GM12878 (cell line): ENCODE measurements around the gene SRC. TPM values are rescaled to one million over a fixed set of nuclear protein-coding genes. Genes with fewer than 3 reads are reported as not detected.

Source experiments
- ATAC-seq: fragments of 200-7000 bp; cut with Tn5 transposase; 3 replicates; pipeline ENCODE4 v1.9.1; 2020; ENCODE audit warnings: mild to moderate bottlenecking, moderate library complexity
- BruUV-seq: library from RNA; stranded (reverse); fragments of 400-500 nt; replicated peaks from 2 replicates; lab custom pipeline; 2021; lab: Mats Ljungman, UMichigan
- CTCF ChIA-PET: fragments of 300-600 bp; sonication (Branson Sonifier 250); formaldehyde crosslinking; extraction: SDS; loops from one replicate; lab custom pipeline; 2021; ENCODE audit warnings: inconsistent platforms; lab: Yijun Ruan, JAX
- POLR2A ChIA-PET: fragments of 350-600 bp; formaldehyde crosslinking; extraction: SDS; loops from one replicate; lab custom pipeline; 2021; ENCODE audit warnings: inconsistent platforms; lab: Charles Lee
- RAD21 ChIA-PET: fragments of 300-600 bp; sonication (Branson Sonifier 250); formaldehyde crosslinking; loops from one replicate; lab custom pipeline; 2023; ENCODE audit warnings: antibody characterized with exemption; ENCODE audit not compliant: unreplicated experiment; lab: Charles Lee
- SMC1A ChIA-PET: fragments of 300-600 bp; sonication (Branson Sonifier 250); formaldehyde crosslinking; loops from one replicate; lab custom pipeline; 2023; ENCODE audit not compliant: unreplicated experiment, uncharacterized antibody; lab: Charles Lee
- DNase-seq: peaks from one replicate; pipeline ENCODE4 v3.0.0-alpha.2; 2011; ENCODE audit warnings: low read depth, low spot score
- FAIRE-seq: peaks from 3 replicates; lab custom pipeline; 2011; peaks lifted over from hg19 to GRCh38; lab: Jason Lieb, UNC
- H2AFZ ChIP-seq: 2 replicates; pipeline ENCODE4 v1.6.0; 2011; ENCODE audit warnings: low read depth, low read length, control low read depth; ENCODE audit not compliant: control insufficient read depth
- H3K27ac ChIP-seq: 2 replicates; pipeline ENCODE4 v1.5.1; 2011; ENCODE audit warnings: control low read depth; ENCODE audit not compliant: control insufficient read depth, insufficient read depth
- H3K27me3 ChIP-seq, 2 experiments: replicated peaks in 1 of 2; 2 replicates each; pipeline versions ENCODE4 v1.6.0 to v1.6.1; 2011; ENCODE audit warnings: low read length in 1 of 2; ENCODE audit not compliant: control insufficient read depth in 2 of 2, insufficient read depth in 2 of 2
- H3K36me3 ChIP-seq, 2 experiments: 2 replicates each; pipeline ENCODE4 v1.5.1; 2011; ENCODE audit warnings: low read length in 1 of 2; ENCODE audit not compliant: control insufficient read depth in 2 of 2, insufficient read depth in 2 of 2
- H3K4me1 ChIP-seq: 2 replicates; pipeline ENCODE4 v1.6.1; 2011; ENCODE audit warnings: mild to moderate bottlenecking, low read length, moderate library complexity, mixed read lengths; ENCODE audit not compliant: control insufficient read depth, insufficient read depth
- H3K4me2 ChIP-seq: 2 replicates; pipeline ENCODE4 v1.6.0; 2011; ENCODE audit warnings: control low read depth; ENCODE audit not compliant: control insufficient read depth, insufficient read depth
- H3K4me3 ChIP-seq: fragments of 200-600 bp; sonication (generic); 2 replicates; pipeline ENCODE4 v1.5.1; 2016
- H3K79me2 ChIP-seq: 2 replicates; pipeline ENCODE4 v1.6.0; 2011; ENCODE audit warnings: low read length; ENCODE audit not compliant: control insufficient read depth, insufficient read depth
- H3K9ac ChIP-seq: 2 replicates; pipeline ENCODE4 v1.8.0; 2011; ENCODE audit warnings: low read length, control low read depth, mixed read lengths; ENCODE audit not compliant: control insufficient read depth, insufficient read depth
- H3K9me3 ChIP-seq: replicated peaks from 3 replicates; pipeline ENCODE4 v1.5.1; 2011; ENCODE audit warnings: mild to moderate bottlenecking, low read length; ENCODE audit not compliant: control insufficient read depth, insufficient read depth
- H4K20me1 ChIP-seq: 2 replicates; pipeline ENCODE4 v1.6.0; 2011; ENCODE audit not compliant: control insufficient read depth, insufficient read depth
- BCL11A ChIP-seq: IDR thresholded peaks from 2 replicates; pipeline ENCODE4 v1.6.1; 2011; ENCODE audit warnings: low read depth, low read length
- CEBPB ChIP-seq, 2 experiments: fragments of 150-350 bp in 1 of 2; IDR thresholded peaks; 2 replicates each; pipeline ENCODE4 v1.6.1; 2012 to 2014; ENCODE audit warnings: low read depth in 2 of 2, low read length in 2 of 2, borderline replicate concordance in 1 of 2, inconsistent platforms in 1 of 2
- EGR1 ChIP-seq, 2 experiments: IDR thresholded peaks; 1 replicate in 1 of 2; 2 replicates in 1 of 2; pipeline ENCODE4 v1.6.1; 2011 to 2012; ENCODE audit warnings: low read depth in 2 of 2, low read length in 2 of 2, borderline replicate concordance in 1 of 2, mild to moderate bottlenecking in 1 of 2, moderate library complexity in 1 of 2
- HDAC6 ChIP-seq: fragments of 200-600 bp; sonication (generic); IDR thresholded peaks from one replicate; pipeline ENCODE4 v1.8.0; 2017; ENCODE audit warnings: antibody characterized with exemption; ENCODE audit not compliant: unreplicated experiment
- IRF4 ChIP-seq: IDR thresholded peaks from 2 replicates; pipeline ENCODE4 v1.6.1; 2011; ENCODE audit warnings: low read depth, low read length
- KDM1A ChIP-seq: fragments of 200-600 bp; sonication (generic); IDR thresholded peaks from 2 replicates; pipeline ENCODE4 v1.6.1; 2016; ENCODE audit warnings: borderline replicate concordance
- MYB ChIP-seq: fragments of 150-350 bp; IDR thresholded peaks from 2 replicates; pipeline ENCODE4 v1.6.1; 2014; ENCODE audit warnings: mild to moderate bottlenecking, low read depth, low read length, borderline replicate concordance
- NFXL1 ChIP-seq: fragments of 450-650 bp; IDR thresholded peaks from 2 replicates; pipeline ENCODE4 v1.6.1; 2017; ENCODE audit warnings: antibody characterized with exemption, mild to moderate bottlenecking, borderline replicate concordance
- POLR2AphosphoS2 ChIP-seq: IDR thresholded peaks from 2 replicates; pipeline ENCODE4 v1.6.1; 2011; ENCODE audit warnings: low read depth, mild to moderate bottlenecking, low read length, improper control_type of control experiment, moderate library complexity
- SIX5 ChIP-seq: IDR thresholded peaks from 2 replicates; pipeline ENCODE4 v1.6.1; 2011; ENCODE audit warnings: mild to moderate bottlenecking, low read depth, low read length, moderate library complexity; ENCODE audit not compliant: severe bottlenecking
- SP1 ChIP-seq: IDR thresholded peaks from one replicate; pipeline ENCODE4 v1.6.1; 2011; ENCODE audit warnings: low read depth, low read length
- TBL1XR1 ChIP-seq: IDR thresholded peaks from 2 replicates; pipeline ENCODE4 v1.6.1; 2012; ENCODE audit warnings: low read depth, low read length, improper control_type of control experiment
- ZNF274 ChIP-seq: IDR thresholded peaks from one replicate; pipeline ENCODE4 v1.8.0; 2011; ENCODE audit not compliant: insufficient read length, insufficient read depth
- WGBS: methylation state at CpG from one replicate; pipeline ENCODE4 v1.1.6; 2016; ENCODE audit warnings: low lambda C conversion rate; ENCODE audit not compliant: insufficient replicate concordance, insufficient coverage; ENCODE audit errors: missing lambda C conversion rate; 5-methylcytosine and 5-hydroxymethylcytosine counted together
- in situ Hi-C: fragments of 300-500 bp; cut with MboI; formaldehyde crosslinking; loops from 9 replicates; pipeline ENCODE4 v1.14.3; 2018; ENCODE audit warnings: mixed read lengths
- intact Hi-C: fragments of 100-400 bp; cut with micrococcal nuclease; formaldehyde crosslinking; loops from one replicate; pipeline ENCODE4 v1.14.2; 2022; ENCODE audit not compliant: unreplicated experiment
- polyA plus RNA-seq, 11 experiments: library from polyadenylated mRNA; depleted of rRNA in 4 of 11; unstranded in 6 of 11; stranded (reverse) in 5 of 11; fragments of >200 nt; fragmentation: Nextera tagmentation in 4 of 11; fragmentation: Illumina TruSeq in 1 of 11; extraction: Ambion mirVana in 4 of 11; extraction: Trizol in 1 of 11; gene quantifications; 1 replicate in 1 of 11; 2 replicates in 10 of 11; pipeline versions ENCODE4 v1.2.1 to v1.2.3, GENCODE V29; 2011 to 2016; ENCODE audit warnings: inconsistent platforms in 2 of 11, missing spikeins in 2 of 11, low read depth in 1 of 11
- total RNA-seq, 4 experiments: library from RNA; depleted of rRNA in 3 of 4; stranded (reverse); fragments of >200 nt in 3 of 4; fragmentation: Illumina TruSeq in 1 of 4; extraction: Trizol in 1 of 4; gene quantifications; 2 replicates each; pipeline versions ENCODE4 v1.2.1 to v1.2.3, GENCODE V29; 2013 to 2021
- TF ChIP-seq, protein P1 (sequence below): IDR thresholded peaks from 2 replicates; pipeline ENCODE4 v1.6.1; 2012; ENCODE audit warnings: mild to moderate bottlenecking, low read depth, low read length
- TF ChIP-seq, protein P2 (sequence below): fragments of 450-650 bp; IDR thresholded peaks from 2 replicates; pipeline ENCODE4 v1.6.1; 2018; ENCODE audit warnings: borderline replicate concordance, mild to moderate bottlenecking; ENCODE audit not compliant: partially characterized antibody
- TF ChIP-seq, protein P3 (sequence below): IDR thresholded peaks from 2 replicates; pipeline ENCODE4 v1.6.1; 2011; ENCODE audit warnings: low read depth, low read length, improper control_type of control experiment, borderline replicate concordance

SRC gene
- total and polyA plus RNA-seq, 10 of the 15 experiments (the other 5 are each of a cell fraction or from before 2014, with no cell fraction given): 0.60 to 71.3 (median 27.2) TPM

DNA sequence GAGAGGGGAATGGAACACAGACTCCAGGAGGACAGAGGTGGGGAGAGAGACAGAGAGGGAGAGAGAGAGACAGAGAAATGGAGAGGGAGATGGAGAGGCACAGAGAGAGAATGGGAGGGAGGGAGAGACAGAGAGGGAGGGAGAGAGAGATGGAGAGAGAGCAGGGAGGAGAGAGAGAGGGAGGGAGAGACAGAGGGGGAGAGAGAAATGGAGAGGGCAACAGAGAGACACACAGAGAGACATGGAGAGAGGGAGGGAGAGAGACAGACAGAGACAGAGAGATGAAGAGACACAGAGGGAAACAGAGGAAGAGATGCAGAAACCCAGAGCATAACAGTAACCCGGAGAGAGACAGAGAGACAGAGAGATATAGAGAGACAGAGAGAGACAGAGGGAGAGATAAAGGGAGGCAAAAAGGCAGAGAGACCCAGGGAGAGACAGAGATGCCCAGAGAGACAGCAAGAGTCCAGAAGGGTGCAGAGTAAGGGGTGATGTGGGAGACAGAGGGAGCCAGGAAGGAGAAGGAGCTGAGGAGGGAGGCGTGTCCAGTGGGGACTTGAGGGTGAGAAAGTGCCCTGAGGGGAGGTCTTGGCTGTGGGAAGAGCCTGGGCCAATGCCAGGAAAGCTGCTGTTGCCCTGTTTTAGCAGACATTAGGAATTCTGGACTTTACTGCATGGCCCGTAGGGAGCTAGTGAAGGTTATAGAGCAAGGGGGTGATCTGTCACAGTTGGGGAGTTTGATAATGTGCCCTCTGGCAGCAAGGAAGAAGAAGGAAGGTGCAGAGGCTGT, 78.3 kb downstream of the SRC start (continued):
- TF ChIP-seq, protein P1, sequence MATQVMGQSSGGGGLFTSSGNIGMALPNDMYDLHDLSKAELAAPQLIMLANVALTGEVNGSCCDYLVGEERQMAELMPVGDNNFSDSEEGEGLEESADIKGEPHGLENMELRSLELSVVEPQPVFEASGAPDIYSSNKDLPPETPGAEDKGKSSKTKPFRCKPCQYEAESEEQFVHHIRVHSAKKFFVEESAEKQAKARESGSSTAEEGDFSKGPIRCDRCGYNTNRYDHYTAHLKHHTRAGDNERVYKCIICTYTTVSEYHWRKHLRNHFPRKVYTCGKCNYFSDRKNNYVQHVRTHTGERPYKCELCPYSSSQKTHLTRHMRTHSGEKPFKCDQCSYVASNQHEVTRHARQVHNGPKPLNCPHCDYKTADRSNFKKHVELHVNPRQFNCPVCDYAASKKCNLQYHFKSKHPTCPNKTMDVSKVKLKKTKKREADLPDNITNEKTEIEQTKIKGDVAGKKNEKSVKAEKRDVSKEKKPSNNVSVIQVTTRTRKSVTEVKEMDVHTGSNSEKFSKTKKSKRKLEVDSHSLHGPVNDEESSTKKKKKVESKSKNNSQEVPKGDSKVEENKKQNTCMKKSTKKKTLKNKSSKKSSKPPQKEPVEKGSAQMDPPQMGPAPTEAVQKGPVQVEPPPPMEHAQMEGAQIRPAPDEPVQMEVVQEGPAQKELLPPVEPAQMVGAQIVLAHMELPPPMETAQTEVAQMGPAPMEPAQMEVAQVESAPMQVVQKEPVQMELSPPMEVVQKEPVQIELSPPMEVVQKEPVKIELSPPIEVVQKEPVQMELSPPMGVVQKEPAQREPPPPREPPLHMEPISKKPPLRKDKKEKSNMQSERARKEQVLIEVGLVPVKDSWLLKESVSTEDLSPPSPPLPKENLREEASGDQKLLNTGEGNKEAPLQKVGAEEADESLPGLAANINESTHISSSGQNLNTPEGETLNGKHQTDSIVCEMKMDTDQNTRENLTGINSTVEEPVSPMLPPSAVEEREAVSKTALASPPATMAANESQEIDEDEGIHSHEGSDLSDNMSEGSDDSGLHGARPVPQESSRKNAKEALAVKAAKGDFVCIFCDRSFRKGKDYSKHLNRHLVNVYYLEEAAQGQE: no peak
- no peak for TF ChIP-seq NFXL1
- TF ChIP-seq BCL11A: no peak
- no peak for TF ChIP-seq ZNF274
- TF ChIP-seq HDAC6: no peak

DNA sequence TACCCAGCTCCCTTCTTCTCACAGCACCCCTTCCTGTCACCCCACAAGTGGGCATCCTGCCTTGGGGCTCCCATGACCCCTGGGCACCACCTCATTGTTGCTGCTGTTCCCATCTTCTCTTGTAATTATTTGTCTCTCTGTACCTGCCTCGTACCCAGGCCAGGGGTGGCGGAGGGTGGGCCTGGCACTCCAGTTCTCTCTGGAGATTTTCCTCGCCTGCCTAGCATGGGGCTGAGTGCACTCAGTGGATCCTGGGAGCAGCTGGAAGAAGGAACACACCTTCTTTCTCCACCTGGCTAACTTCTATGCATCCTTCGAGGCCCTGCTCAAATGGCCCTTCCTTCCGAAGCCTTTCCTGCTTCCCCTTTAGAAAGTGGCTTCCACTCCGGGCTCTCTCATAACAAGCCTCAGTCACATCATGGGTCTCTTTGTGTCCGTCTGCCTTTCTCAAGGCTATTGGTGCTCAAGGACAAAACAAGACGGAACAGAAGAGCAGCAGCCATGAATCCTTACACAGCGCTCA, 79.2 kb downstream of the SRC start:
- H3K4me3 ChIP-seq: no peak overlapping the region
- ChIA-PET SMC1A (no interaction called here), CTCF (no interaction called here), POLR2A (no interaction called here), RAD21 (no interaction called here)
- no peak overlapping the region for H2AFZ ChIP-seq
- H3K27me3 ChIP-seq: peaks cover 3 to 6% of the 10 kb centered on the region in 2 experiments; a peak in 3 of 4 replicates
- H3K4me1 ChIP-seq: no peaks in the 10 kb centered on the region
- 30% methylated on average over 9 of the region's 9 CpGs for WGBS
- no peaks in the 10 kb centered on the region for H3K9me3 ChIP-seq
- no peak for FAIRE-seq
- H3K79me2 ChIP-seq: no peaks in the 10 kb centered on the region
- H4K20me1 ChIP-seq: no peaks in the 10 kb centered on the region
- DNase-seq: no peak
- H3K4me2 ChIP-seq: no peak overlapping the region
- no peak overlapping the region for H3K9ac ChIP-seq
- ATAC-seq: no peak
- no TSS peak for BruUV-seq
- no peak overlapping the region for H3K27ac ChIP-seq
- in situ Hi-C loops: no loop called here
- H3K36me3 ChIP-seq: no peaks in the 10 kb centered on the region
- intact Hi-C loops: no loop called here
- TF ChIP-seq TBL1XR1: no peak
- TF ChIP-seq MYB: no peak
- no peak for TF ChIP-seq EGR1 (IDR thresholded peaks at IDR 0.05; ENCODE audit: borderline replicate concordance in 1 of 2, low read depth in 2 of 2, low read length in 2 of 2)
- TF ChIP-seq, protein P2, sequence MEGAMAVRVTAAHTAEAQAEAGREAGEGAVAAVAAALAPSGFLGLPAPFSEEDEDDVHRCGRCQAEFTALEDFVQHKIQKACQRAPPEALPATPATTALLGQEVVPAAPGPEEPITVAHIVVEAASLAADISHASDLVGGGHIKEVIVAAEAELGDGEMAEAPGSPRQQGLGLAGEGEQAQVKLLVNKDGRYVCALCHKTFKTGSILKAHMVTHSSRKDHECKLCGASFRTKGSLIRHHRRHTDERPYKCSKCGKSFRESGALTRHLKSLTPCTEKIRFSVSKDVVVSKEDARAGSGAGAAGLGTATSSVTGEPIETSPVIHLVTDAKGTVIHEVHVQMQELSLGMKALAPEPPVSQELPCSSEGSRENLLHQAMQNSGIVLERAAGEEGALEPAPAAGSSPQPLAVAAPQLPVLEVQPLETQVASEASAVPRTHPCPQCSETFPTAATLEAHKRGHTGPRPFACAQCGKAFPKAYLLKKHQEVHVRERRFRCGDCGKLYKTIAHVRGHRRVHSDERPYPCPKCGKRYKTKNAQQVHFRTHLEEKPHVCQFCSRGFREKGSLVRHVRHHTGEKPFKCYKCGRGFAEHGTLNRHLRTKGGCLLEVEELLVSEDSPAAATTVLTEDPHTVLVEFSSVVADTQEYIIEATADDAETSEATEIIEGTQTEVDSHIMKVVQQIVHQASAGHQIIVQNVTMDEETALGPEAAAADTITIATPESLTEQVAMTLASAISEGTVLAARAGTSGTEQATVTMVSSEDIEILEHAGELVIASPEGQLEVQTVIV: no peak
- TF ChIP-seq CEBPB (IDR thresholded peaks at IDR 0.05; ENCODE audit: borderline replicate concordance in 1 of 2, low read depth in 2 of 2, low read length in 2 of 2): no peak
- no peak for TF ChIP-seq POLR2AphosphoS2
- TF ChIP-seq, protein P3, sequence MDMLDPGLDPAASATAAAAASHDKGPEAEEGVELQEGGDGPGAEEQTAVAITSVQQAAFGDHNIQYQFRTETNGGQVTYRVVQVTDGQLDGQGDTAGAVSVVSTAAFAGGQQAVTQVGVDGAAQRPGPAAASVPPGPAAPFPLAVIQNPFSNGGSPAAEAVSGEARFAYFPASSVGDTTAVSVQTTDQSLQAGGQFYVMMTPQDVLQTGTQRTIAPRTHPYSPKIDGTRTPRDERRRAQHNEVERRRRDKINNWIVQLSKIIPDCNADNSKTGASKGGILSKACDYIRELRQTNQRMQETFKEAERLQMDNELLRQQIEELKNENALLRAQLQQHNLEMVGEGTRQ: no peak
- TF ChIP-seq KDM1A: no peak
- no peak for TF ChIP-seq IRF4
- TF ChIP-seq SIX5: no peak
- TF ChIP-seq SP1: no peak
